H1 (cell line): ENCODE data around the gene PYCARD. TPM values are rescaled to one million over a fixed set of nuclear protein-coding genes. Genes with fewer than 3 reads are reported as not detected.

Experiments used
- CTCF ChIA-PET: fragments of 300-600 bp; sonication (Branson Sonifier 250); formaldehyde crosslinking; loops from one replicate; lab custom pipeline; 2021; ENCODE audit not compliant: partially characterized antibody; lab: Charles Lee
- POLR2A ChIA-PET: fragments of 300-600 bp; sonication (Branson Sonifier 250); formaldehyde crosslinking; loops from one replicate; lab custom pipeline; 2021; ENCODE audit warnings: inconsistent platforms; ENCODE audit not compliant: partially characterized antibody; lab: Charles Lee
- DNase-seq, 2 experiments: peaks; one replicate each; pipeline versions ENCODE4 v3.0.0 to v3.0.0-alpha.2; 2010 to 2022; ENCODE audit warnings: low spot score in 2 of 2, low read depth in 1 of 2, mixed read lengths in 1 of 2
- FAIRE-seq: peaks from 2 replicates; lab custom pipeline; 2011; peaks lifted over from hg19 to GRCh38; lab: Jason Lieb, UNC
- H2AFZ ChIP-seq: 2 replicates; pipeline ENCODE4 v1.8.1; 2012; ENCODE audit warnings: low read length, inconsistent platforms
- H2AK5ac ChIP-seq: 2 replicates; pipeline ENCODE4 v1.6.1; 2013; ENCODE audit warnings: low read depth, low read length
- H2BK120ac ChIP-seq: replicated peaks from 2 replicates; pipeline ENCODE3; 2013; ENCODE audit warnings: low read depth, low read length, inconsistent platforms
- H2BK12ac ChIP-seq: 2 replicates; pipeline ENCODE4 v1.6.1; 2013; ENCODE audit warnings: low read depth, low read length
- H2BK15ac ChIP-seq: 2 replicates; pipeline ENCODE4 v1.6.1; 2013; ENCODE audit warnings: low read length
- H2BK20ac ChIP-seq: 2 replicates; pipeline ENCODE4 v1.6.1; 2013; ENCODE audit warnings: low read length
- H2BK5ac ChIP-seq: 2 replicates; pipeline ENCODE4 v1.6.1; 2013; ENCODE audit warnings: low read depth, low read length
- H3K14ac ChIP-seq: 2 replicates; pipeline ENCODE4 v1.6.1; 2013; ENCODE audit warnings: inconsistent platforms; ENCODE audit not compliant: insufficient read length
- H3K18ac ChIP-seq: 2 replicates; pipeline ENCODE4 v1.6.1; 2013; ENCODE audit warnings: low read length; ENCODE audit errors: extremely low read depth
- H3K23ac ChIP-seq: 2 replicates; pipeline ENCODE4 v1.6.1; 2013; ENCODE audit warnings: inconsistent platforms; ENCODE audit not compliant: insufficient read length
- H3K23me2 ChIP-seq: 2 replicates; pipeline ENCODE4 v1.6.1; 2013; ENCODE audit warnings: low read depth, low read length
- H3K27ac ChIP-seq: 2 replicates; pipeline ENCODE4 v1.6.1; 2011; ENCODE audit warnings: low read depth, low read length, inconsistent platforms
- H3K27me3 ChIP-seq, 4 experiments: replicated peaks in 1 of 4; 1 replicate in 1 of 4; 2 replicates in 3 of 4; pipeline versions ENCODE4 v1.6.1 to v1.8.1; 2011 to 2013; ENCODE audit warnings: low read length in 3 of 4, mild to moderate bottlenecking in 3 of 4, inconsistent platforms in 2 of 4, mixed read lengths in 2 of 4, moderate library complexity in 1 of 4; ENCODE audit not compliant: control insufficient read depth in 3 of 4, insufficient read depth in 3 of 4; ENCODE audit errors: extremely low read depth in 1 of 4
- H3K36me3 ChIP-seq, 4 experiments: 2 replicates each; pipeline versions ENCODE4 v1.6.1 to v1.8.1; 2011 to 2013; ENCODE audit warnings: mild to moderate bottlenecking in 4 of 4, low read length in 3 of 4, moderate library complexity in 2 of 4, control low read depth in 1 of 4, inconsistent platforms in 1 of 4; ENCODE audit not compliant: insufficient read depth in 4 of 4, control insufficient read depth in 2 of 4
- H3K4ac ChIP-seq: replicated peaks from 2 replicates; pipeline ENCODE3; 2013; ENCODE audit warnings: low read length, low read depth, mixed read lengths, inconsistent platforms; ENCODE audit not compliant: insufficient read length
- H3K4me1 ChIP-seq, 4 experiments: replicated peaks in 1 of 4; 1 replicate in 1 of 4; 2 replicates in 3 of 4; pipeline versions ENCODE4 v1.6.1 to v1.8.1; 2011 to 2013; ENCODE audit warnings: low read length in 3 of 4, inconsistent platforms in 2 of 4, mixed read lengths in 1 of 4; ENCODE audit not compliant: insufficient read depth in 4 of 4, control insufficient read depth in 3 of 4
- H3K4me2 ChIP-seq, 2 experiments: 2 replicates each; pipeline versions ENCODE4 v1.6.1 to v1.8.1; 2011 to 2013; ENCODE audit warnings: low read depth in 2 of 2, low read length in 2 of 2, control low read depth in 1 of 2, inconsistent platforms in 1 of 2, mild to moderate bottlenecking in 1 of 2; ENCODE audit not compliant: insufficient read depth in 1 of 2
- H3K4me3 ChIP-seq, 4 experiments: fragments of 200-600, 300-600 bp in 1 of 4; sonication (generic), shearing (Covaris generic), sonication (Bioruptor Twin) in 1 of 4; 2 replicates each; pipeline versions ENCODE4 v1.5.1 to v1.8.1; 2011 to 2016; ENCODE audit warnings: low read length in 4 of 4, low read depth in 3 of 4, control low read depth in 2 of 4, inconsistent platforms in 2 of 4, mild to moderate bottlenecking in 2 of 4, mixed read lengths in 1 of 4, moderate library complexity in 1 of 4; ENCODE audit not compliant: insufficient read depth in 2 of 4; ENCODE audit errors: extremely low read depth in 1 of 4
- H3K56ac ChIP-seq: replicated peaks from 2 replicates; pipeline ENCODE3; 2013; ENCODE audit warnings: low read depth, mild to moderate bottlenecking, mixed read lengths, low read length, inconsistent platforms; ENCODE audit not compliant: insufficient read length
- H3K79me1 ChIP-seq: 2 replicates; pipeline ENCODE4 v1.6.1; 2013; ENCODE audit warnings: low read depth, low read length, control low read depth
- H3K79me2 ChIP-seq, 2 experiments: 2 replicates each; pipeline versions ENCODE4 v1.6.1 to v1.8.1; 2012 to 2013; ENCODE audit warnings: low read length in 2 of 2, mild to moderate bottlenecking in 2 of 2, inconsistent platforms in 1 of 2; ENCODE audit not compliant: insufficient read depth in 2 of 2, control insufficient read depth in 1 of 2
- H3K9ac ChIP-seq, 4 experiments: replicated peaks in 1 of 4; 1 replicate in 1 of 4; 2 replicates in 3 of 4; pipeline versions ENCODE4 v1.6.1 to v1.8.1; 2011 to 2013; ENCODE audit warnings: low read depth in 3 of 4, low read length in 3 of 4, control low read depth in 2 of 4, mild to moderate bottlenecking in 2 of 4, moderate library complexity in 2 of 4, inconsistent platforms in 1 of 4; ENCODE audit errors: extremely low read depth in 1 of 4
- H3K9me3 ChIP-seq, 2 experiments: 2 replicates each; pipeline versions ENCODE4 v1.6.1 to v1.8.1; 2012 to 2013; ENCODE audit warnings: mild to moderate bottlenecking in 2 of 2, moderate library complexity in 2 of 2, control low read depth in 1 of 2, inconsistent platforms in 1 of 2, low read depth in 1 of 2, low read length in 1 of 2, mixed read lengths in 1 of 2; ENCODE audit not compliant: insufficient read depth in 2 of 2
- H4K20me1 ChIP-seq, 2 experiments: replicated peaks in 1 of 2; 2 replicates each; pipeline versions ENCODE3 to v1.8.1; 2011 to 2013; ENCODE audit warnings: inconsistent platforms in 2 of 2, low read length in 2 of 2, mild to moderate bottlenecking in 1 of 2; ENCODE audit not compliant: insufficient read depth in 2 of 2, control insufficient read depth in 1 of 2
- H4K5ac ChIP-seq: 2 replicates; pipeline ENCODE4 v1.6.1; 2013; ENCODE audit warnings: low read length, low read depth, mixed read lengths, inconsistent platforms; ENCODE audit not compliant: insufficient read length
- H4K8ac ChIP-seq: 2 replicates; pipeline ENCODE4 v1.8.0; 2013; ENCODE audit warnings: mild to moderate bottlenecking, moderate library complexity, low read length, inconsistent platforms; ENCODE audit not compliant: insufficient read depth; ENCODE audit errors: extremely low read depth
- H4K91ac ChIP-seq: replicated peaks from 2 replicates; pipeline ENCODE3; 2013; ENCODE audit warnings: low read length, mixed read lengths, inconsistent platforms; ENCODE audit not compliant: insufficient read length
- CEBPB ChIP-seq: IDR thresholded peaks from 2 replicates; pipeline ENCODE4 v1.6.1; 2012; ENCODE audit warnings: low read depth, low read length
- NANOG ChIP-seq: IDR thresholded peaks from 2 replicates; pipeline ENCODE4 v1.6.1; 2011; ENCODE audit warnings: low read length, low read depth, mild to moderate bottlenecking, inconsistent platforms; ENCODE audit not compliant: insufficient read depth, poor library complexity, severe bottlenecking
- POLR2A ChIP-seq, 2 experiments: IDR thresholded peaks; 1 replicate in 1 of 2; 2 replicates in 1 of 2; pipeline ENCODE4 v1.6.1; 2011; ENCODE audit warnings: low read depth in 2 of 2, low read length in 2 of 2, mild to moderate bottlenecking in 2 of 2; ENCODE audit errors: control extremely low read depth in 1 of 2
- POLR2AphosphoS5 ChIP-seq: IDR thresholded peaks from 2 replicates; pipeline ENCODE4 v1.6.1; 2011; ENCODE audit warnings: low read depth, low read length
- WGBS, 2 experiments: shearing (Covaris generic) in 1 of 2; methylation state at CpG; one replicate each; pipeline versions ENCODE4 v1.1.6 to v1.1.7; 2013 to 2015; ENCODE audit warnings: low lambda C conversion rate in 2 of 2, mixed read lengths in 2 of 2, inconsistent platforms in 1 of 2, low coverage in 1 of 2, missing lambda C conversion rate in 1 of 2; ENCODE audit not compliant: insufficient replicate concordance in 2 of 2, insufficient coverage in 1 of 2, insufficient read length in 1 of 2; ENCODE audit errors: extremely low coverage in 1 of 2, missing lambda C conversion rate in 1 of 2; 5-methylcytosine and 5-hydroxymethylcytosine counted together
- polyA plus RNA-seq, 7 experiments: library from polyadenylated mRNA; depleted of rRNA in 3 of 7; stranded (reverse) in 5 of 7; unstranded in 2 of 7; fragments of >200 nt in 5 of 7; fragments of 200-250 nt in 2 of 7; gene quantifications; 1 replicate in 5 of 7; 2 replicates in 1 of 7; 4 replicates in 1 of 7; pipeline versions ENCODE4 v1.2.1 to v1.2.3, GENCODE V29; 2011 to 2013; ENCODE audit warnings: missing spikeins in 2 of 7, mixed read lengths in 2 of 7
- total RNA-seq: library from RNA; stranded (reverse); fragmentation: NEBNext Ultra II Directional; extraction: Animal tissue kit (Norgen Biotek cat#: 25700); gene quantifications from 2 replicates; pipeline ENCODE4 v1.2.1, GENCODE V29; 2021

The PYCARD gene
- total and polyA plus RNA-seq, 2 of the 8 experiments (the other 6 are each of a cell fraction or from before 2014, with no cell fraction given): 29.9 to 77.9 TPM

DNA sequence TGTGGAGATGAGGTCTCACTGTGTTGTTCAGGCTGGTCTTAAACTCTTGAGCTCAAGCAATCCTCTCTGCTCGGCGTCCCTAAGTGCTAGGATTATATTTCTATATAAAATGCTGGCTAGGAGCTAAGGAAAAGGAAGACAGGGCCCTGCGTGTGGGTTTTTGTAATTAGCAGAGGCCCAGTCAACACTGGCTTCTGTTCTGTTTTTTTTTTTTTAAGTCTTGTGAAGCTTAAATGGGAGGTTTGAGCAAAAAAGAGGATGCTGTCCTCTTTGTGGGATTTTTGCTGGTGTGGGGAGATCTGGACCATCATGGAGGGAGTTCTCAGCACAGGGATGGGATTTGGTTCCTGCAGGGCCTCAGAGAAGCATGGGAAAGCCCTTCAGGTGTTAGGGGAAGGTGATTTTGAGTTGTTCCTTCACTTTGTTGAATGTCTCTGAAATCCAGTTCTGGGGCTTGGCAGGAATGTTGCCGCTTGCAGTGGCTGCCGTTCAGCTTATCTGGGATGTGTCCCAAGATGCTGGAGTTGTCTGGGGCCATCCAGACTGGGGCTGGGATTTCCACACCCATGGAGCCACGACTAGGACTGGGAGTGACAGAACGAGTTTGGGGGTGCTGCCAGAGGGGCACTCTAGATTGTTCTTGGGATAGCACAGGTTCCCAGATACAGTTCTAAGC is 4.2 kb downstream of the PYCARD start:
- Histone ChIP-seq H3K27ac (no peak overlapping the region), H4K8ac (no peak overlapping the region), H3K27me3 (peaks cover 0 to 6% (median 3%) of the 10 kb centered on the region in 4 experiments; a peak in 3 of 7 replicates), H3K9me3 (no peaks in the 10 kb centered on the region), H2BK120ac (no peak overlapping the region), H3K79me1 (peaks cover 9% of the 10 kb centered on the region), H4K5ac (no peak overlapping the region), H3K4me2 (no peak overlapping the region), H2BK15ac (no peak overlapping the region), H3K4me3 (no peak overlapping the region), H3K4ac (no peak overlapping the region), H2AFZ (no peak overlapping the region), H2BK12ac (no peak overlapping the region), H2AK5ac (no peak overlapping the region), H3K14ac (no peak overlapping the region), H2BK5ac (no peak overlapping the region), H2BK20ac (no peak overlapping the region), H3K23ac (no peak overlapping the region), H3K18ac (no peak overlapping the region), H3K79me2 (0 out of 4 replicates have a peak, but pooled peaks cover 0 to 5% of the 10 kb centered on the region in 2 experiments), H3K23me2 (peaks cover 15% of the 10 kb centered on the region; the same call in 1 of the 2 replicates), H3K4me1 (peaks cover 0 to 7% (median 4%) of the 10 kb centered on the region in 4 experiments; a peak in 5 of 7 replicates), H4K20me1 (peaks cover 6 to 19% of the 10 kb centered on the region in 2 experiments), H4K91ac (no peak overlapping the region), H3K36me3 (peaks cover 14 to 33% (median 31%) of the 10 kb centered on the region in 4 experiments), H3K9ac (no peak overlapping the region), H3K56ac (no peak overlapping the region)
- WGBS, 2 experiments: 90% methylated on average over 7 of the region's 7 CpGs; no CpG with 5 or more reads in 1 of the 2 experiments
- FAIRE-seq: no peak
- ChIA-PET POLR2A (interaction anchor here (0.6 to 24.0 kb wide), 17 partner anchors 1 to 259 kb away, joined by 3 to 430 read pairs (median 4); partner anchors contain the start of genes FUS, KAT8, PRSS36 and PYCARD), CTCF (interaction anchor here (0.6 to 2.2 kb wide), 6 partner anchors 16 to 253 kb away, joined by 3 to 10 read pairs (median 5); no protein-coding TSS in a partner anchor)
- TF ChIP-seq POLR2AphosphoS5: 0 out of 2 replicates have a peak, but pooled peaks have one; percentile 52
- no peak for TF ChIP-seq CEBPB
- TF ChIP-seq POLR2A (IDR thresholded peaks at IDR 0.05; ENCODE audit: control extremely low read depth in 1 of 2, low read depth in 2 of 2, low read length in 2 of 2): peak in 1 of 2 experiments; percentile 54; a peak in 1 of 3 replicates
- TF ChIP-seq NANOG: no peak
- no peak for DNase-seq
